Suppressor macrophage (primary cell): ENCODE data around the gene PPEF1.
"Not testable (repeated sequence)": the region's sequence is repeated elsewhere in the genome, so short reads cannot be mapped to it uniquely, and the experiment has no call there.

Experiments used
- DNase-seq, 4 experiments: peaks; one replicate each; pipeline ENCODE4 v3.0.0-alpha.2; 2020 to 2022

Gene PPEF1

GRCh38 chrX:18799911-18800310 lies 92.5 kb downstream of the PPEF1 start:
- DNase-seq: no peak

GRCh38 chrX:18809641-18810040 lies 102.2 kb downstream of the PPEF1 start:
- DNase-seq: no peak

GRCh38 chrX:18810416-18810815 lies 103.0 kb downstream of the PPEF1 start:
- no peak for DNase-seq

- no peak for DNase-seq
Observed at GRCh38 chrX:18825375-18825774, 117.9 kb downstream of the PPEF1 start.

GRCh38 chrX:18828832-18829404 lies 121.5 kb downstream of the PPEF1 start:
- no peak for DNase-seq

- no peak for DNase-seq
Observed at GRCh38 chrX:18833071-18833731, 125.8 kb downstream of the PPEF1 start.

GRCh38 chrX:18847901-18848300 lies 140.5 kb downstream of the PPEF1 start:
- not testable (repeated sequence) for DNase-seq

GRCh38 chrX:18855919-18856644 lies 148.6 kb downstream of the PPEF1 start:
- DNase-seq: peak; percentile 3 to 47 (median 22)

- peak in 1 of 4 experiments; percentile 13 for DNase-seq
Observed at GRCh38 chrX:18856645-18856997, 149.2 kb downstream of the PPEF1 start.

- DNase-seq: no peak
Observed at GRCh38 chrX:18861511-18861910, 154.1 kb downstream of the PPEF1 start.

GRCh38 chrX:18864390-18864920 lies 157.0 kb downstream of the PPEF1 start:
- DNase-seq: no peak

- no peak for DNase-seq
Observed at GRCh38 chrX:18871161-18871890, 163.9 kb downstream of the PPEF1 start.

- no peak for DNase-seq
Observed at GRCh38 chrX:18871970-18872369, 164.5 kb downstream of the PPEF1 start.

GRCh38 chrX:18872621-18873020 lies 165.2 kb downstream of the PPEF1 start:
- DNase-seq: no peak

GRCh38 chrX:18873189-18873791 lies 165.8 kb downstream of the PPEF1 start:
- DNase-seq: peak in 1 of 4 experiments; percentile 3

GRCh38 chrX:18873836-18874235 lies 166.4 kb downstream of the PPEF1 start:
- no peak for DNase-seq

- DNase-seq: no peak
Observed at GRCh38 chrX:18874560-18875255, 167.3 kb downstream of the PPEF1 start.

- DNase-seq: no peak
Observed at GRCh38 chrX:18875256-18875878, 167.9 kb downstream of the PPEF1 start.

- no peak for DNase-seq
Observed at GRCh38 chrX:18877469-18877868, 170.0 kb downstream of the PPEF1 start.
